LNCaP clone FGC (cell line): ENCODE measurements around the gene ZBTB26.

Experiments
- DNase-seq: peaks from one replicate; pipeline ENCODE4 v3.0.0-alpha.2; 2011; ENCODE audit warnings: low read depth
- H3K4me3 ChIP-seq: 2 replicates; pipeline ENCODE4 v1.5.1; 2011; ENCODE audit warnings: mild to moderate bottlenecking, low read depth, low read length, control low read depth
- CTCF ChIP-seq: IDR thresholded peaks from 2 replicates; pipeline ENCODE4 v1.5.1; 2012; ENCODE audit warnings: mild to moderate bottlenecking; ENCODE audit not compliant: control insufficient read depth, insufficient read depth; ENCODE audit errors: extremely low read depth

The ZBTB26 gene

GRCh38 chr9:122951056-122951455, 19.7 kb upstream of the ZBTB26 start:
- TF ChIP-seq CTCF = no peak
- no peak for DNase-seq
- H3K4me3 ChIP-seq = no peak overlapping the region

- TF ChIP-seq CTCF = no peak
- no peak overlapping the region for H3K4me3 ChIP-seq
- DNase-seq = no peak
These were observed 19.0 kb upstream of the ZBTB26 start for GRCh38 chr9:122950263-122950662.

GRCh38 chr9:122949696-122950095, 18.4 kb upstream of the ZBTB26 start:
- no peak for TF ChIP-seq CTCF
- H3K4me3 ChIP-seq = no peak overlapping the region
- DNase-seq = no peak

- no peak for DNase-seq
- TF ChIP-seq CTCF = no peak
- H3K4me3 ChIP-seq = no peak overlapping the region
These were observed 17.0 kb upstream of the ZBTB26 start for GRCh38 chr9:122948313-122948712.

- H3K4me3 ChIP-seq = no peak overlapping the region
- no peak for TF ChIP-seq CTCF
- DNase-seq = no peak
These were observed 15.2 kb upstream of the ZBTB26 start for GRCh38 chr9:122946461-122947005.

GRCh38 chr9:122944960-122945888, 13.9 kb upstream of the ZBTB26 start:
- no peak overlapping the region for H3K4me3 ChIP-seq
- no peak for TF ChIP-seq CTCF

More at GRCh38 chr9:122944960-122945888, 13.9 kb upstream of the ZBTB26 start:
- no peak for DNase-seq
